ENCODE results near the gene PPEF1.
"Not testable (repeated sequence)": the region's sequence is repeated elsewhere in the genome, so short reads cannot be mapped to it uniquely, and the experiment has no call there.

DNA sequence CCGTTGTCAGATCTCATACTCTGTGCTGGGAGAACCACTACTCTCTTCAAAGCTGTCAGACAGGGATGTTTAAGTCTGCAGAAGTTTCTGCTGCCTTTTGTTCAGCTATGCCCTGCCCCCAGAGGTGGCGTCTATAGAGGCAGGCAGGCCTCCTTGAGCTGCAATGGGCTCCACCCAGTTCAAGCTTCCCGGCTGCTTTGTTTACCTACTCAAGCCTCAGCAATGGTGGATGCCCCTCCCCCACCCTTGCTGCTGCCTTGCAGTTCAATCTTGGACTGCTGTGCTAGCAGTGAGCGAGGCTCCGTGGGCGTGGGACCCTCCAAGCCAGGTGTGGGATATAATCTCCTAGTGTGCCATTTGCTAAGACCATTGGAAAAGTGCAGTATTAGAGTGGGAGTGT lies 32.2 kb downstream of the PPEF1 start:
- not testable (repeated sequence) for TF ChIP-seq POLR2A (IDR thresholded peaks at IDR 0.05)
- TF ChIP-seq, protein P1, sequence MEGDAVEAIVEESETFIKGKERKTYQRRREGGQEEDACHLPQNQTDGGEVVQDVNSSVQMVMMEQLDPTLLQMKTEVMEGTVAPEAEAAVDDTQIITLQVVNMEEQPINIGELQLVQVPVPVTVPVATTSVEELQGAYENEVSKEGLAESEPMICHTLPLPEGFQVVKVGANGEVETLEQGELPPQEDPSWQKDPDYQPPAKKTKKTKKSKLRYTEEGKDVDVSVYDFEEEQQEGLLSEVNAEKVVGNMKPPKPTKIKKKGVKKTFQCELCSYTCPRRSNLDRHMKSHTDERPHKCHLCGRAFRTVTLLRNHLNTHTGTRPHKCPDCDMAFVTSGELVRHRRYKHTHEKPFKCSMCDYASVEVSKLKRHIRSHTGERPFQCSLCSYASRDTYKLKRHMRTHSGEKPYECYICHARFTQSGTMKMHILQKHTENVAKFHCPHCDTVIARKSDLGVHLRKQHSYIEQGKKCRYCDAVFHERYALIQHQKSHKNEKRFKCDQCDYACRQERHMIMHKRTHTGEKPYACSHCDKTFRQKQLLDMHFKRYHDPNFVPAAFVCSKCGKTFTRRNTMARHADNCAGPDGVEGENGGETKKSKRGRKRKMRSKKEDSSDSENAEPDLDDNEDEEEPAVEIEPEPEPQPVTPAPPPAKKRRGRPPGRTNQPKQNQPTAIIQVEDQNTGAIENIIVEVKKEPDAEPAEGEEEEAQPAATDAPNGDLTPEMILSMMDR (IDR thresholded peaks at IDR 0.05), result not testable (repeated sequence)

Measured in gastroesophageal sphincter (tissue), 3 donors.